ENCODE measurements around the gene CCDC7. TPM values are rescaled to one million over a fixed set of nuclear protein-coding genes. Genes with fewer than 3 reads are reported as not detected.

The CCDC7 gene
- total RNA-seq, 4 donors from 2014 or later = 15.1 to 72.3 (median 22.6) TPM

GRCh38 chr10:32889631-32890212 lies 443.8 kb downstream of the CCDC7 start:
- Histone ChIP-seq H3K36me3 (no peaks in the 10 kb centered on the region), H3K27ac (replicated peaks in 1 of 4) (no peak overlapping the region), H3K4me1 (no peaks in the 10 kb centered on the region), H3K4me3 (no peak overlapping the region), H3K27me3 (no peaks in the 10 kb centered on the region), H3K9me3 (no peaks in the 10 kb centered on the region)
- TF ChIP-seq EP300 (IDR thresholded peaks at IDR 0.05) (no peak), POLR2A (IDR thresholded peaks at IDR 0.05; ENCODE audit: low read depth) (no peak), CTCF (IDR thresholded peaks at IDR 0.05) (no peak), POLR2AphosphoS5 (IDR thresholded peaks at IDR 0.05) (no peak)
- WGBS = 96% methylated on average over 1 of the region's 1 CpG
- intact Hi-C loops (cut with DNase I) = no loop called here
- no peak for DNase-seq (ENCODE audit: extremely low spot score)

GRCh38 chr10:32890444-32890843 lies 444.5 kb downstream of the CCDC7 start:
- H3K4me3 ChIP-seq = no peak overlapping the region
- no peaks in the 10 kb centered on the region for H3K27me3 ChIP-seq
- no peak overlapping the region for H3K27ac ChIP-seq (replicated peaks in 1 of 4)
- no peak for DNase-seq (ENCODE audit: extremely low spot score)
- intact Hi-C loops (cut with DNase I) = no loop called here
- no peaks in the 10 kb centered on the region for H3K9me3 ChIP-seq
- TF ChIP-seq CTCF (IDR thresholded peaks at IDR 0.05) (no peak), POLR2A (IDR thresholded peaks at IDR 0.05; ENCODE audit: low read depth) (no peak), POLR2AphosphoS5 (IDR thresholded peaks at IDR 0.05) (no peak), EP300 (IDR thresholded peaks at IDR 0.05) (no peak)
- 89% methylated on average over 3 of the region's 3 CpGs for WGBS
- peaks cover 0 to 6% (median 3%) of the 10 kb centered on the region in 4 donors for H3K36me3 ChIP-seq
- H3K4me1 ChIP-seq = no peaks in the 10 kb centered on the region

- no peak overlapping the region for H3K27ac ChIP-seq (replicated peaks in 1 of 4)
- peak in 1 of 2 donors; percentile 34 for TF ChIP-seq POLR2AphosphoS5 (IDR thresholded peaks at IDR 0.05)
- TF ChIP-seq CTCF (IDR thresholded peaks at IDR 0.05) = no peak
- no peak overlapping the region for H3K4me3 ChIP-seq
- peaks cover 6 to 13% (median 10%) of the 10 kb centered on the region in 4 donors for H3K36me3 ChIP-seq
- no peak for DNase-seq (ENCODE audit: extremely low spot score)
- H3K4me1 ChIP-seq = no peaks in the 10 kb centered on the region
- intact Hi-C loops (cut with DNase I) = no loop called here
- H3K9me3 ChIP-seq = no peaks in the 10 kb centered on the region
- H3K27me3 ChIP-seq = no peaks in the 10 kb centered on the region
- WGBS = 81% methylated on average over 8 of the region's 8 CpGs
These were observed 445.3 kb downstream of the CCDC7 start for GRCh38 chr10:32891261-32891660.

GRCh38 chr10:32893434-32893833 lies 447.5 kb downstream of the CCDC7 start:
- no peak for TF ChIP-seq CTCF (IDR thresholded peaks at IDR 0.05)
- TF ChIP-seq POLR2A (IDR thresholded peaks at IDR 0.05; ENCODE audit: low read depth) = no peak
- TF ChIP-seq EP300 (IDR thresholded peaks at IDR 0.05) = no peak
- TF ChIP-seq POLR2AphosphoS5 (IDR thresholded peaks at IDR 0.05) = peak; percentile 14 to 55
- H3K36me3 ChIP-seq = peaks cover 21 to 34% (median 30%) of the 10 kb centered on the region in 4 donors
- H3K4me3 ChIP-seq = no peak overlapping the region
- H3K27me3 ChIP-seq = no peaks in the 10 kb centered on the region
- WGBS = 54% methylated on average over 3 of the region's 3 CpGs
- no peaks in the 10 kb centered on the region for H3K4me1 ChIP-seq
- H3K9me3 ChIP-seq = no peaks in the 10 kb centered on the region
- no peak for DNase-seq (ENCODE audit: extremely low spot score)
- no peak overlapping the region for H3K27ac ChIP-seq (replicated peaks in 1 of 4)
- intact Hi-C loops (cut with DNase I) = no loop called here

All from esophagus muscularis mucosa (tissue), 4 donors.